Breast epithelium (tissue), 4 donors: ENCODE data around the gene MITD1. TPM values are rescaled to one million over a fixed set of nuclear protein-coding genes. Genes with fewer than 3 reads are reported as not detected.

Source experiments
- DNase-seq, 2 donors: peaks; one replicate each; pipeline ENCODE4 v3.0.0-alpha.2; 2019; ENCODE audit warnings: low spot score in 2 of 2
- H3K27ac ChIP-seq, 2 donors: fragments of 200-600 bp; sonication (generic) in 1 of 2; one replicate each; pipeline ENCODE4 v1.5.1; 2016 to 2019; ENCODE audit warnings: mild to moderate bottlenecking in 1 of 2
- H3K27me3 ChIP-seq, 2 donors: fragments of 200-600 bp; sonication (generic) in 1 of 2; one replicate each; pipeline versions ENCODE4 v1.5.1 to v1.6.0; 2017 to 2019; ENCODE audit warnings: control low read depth in 1 of 2, mild to moderate bottlenecking in 1 of 2
- H3K36me3 ChIP-seq: fragments of 200-600 bp; one replicate; pipeline ENCODE4 v1.5.1; 2019
- H3K4me1 ChIP-seq, 2 donors: fragments of 200-600 bp; sonication (generic); one replicate each; pipeline ENCODE4 v1.5.1; 2016 to 2019; ENCODE audit warnings: control low read depth in 1 of 2
- H3K4me3 ChIP-seq, 3 donors: fragments of 200-600 bp; sonication (generic); 1 replicate in 2 of 3; 2 replicates in 1 of 3; pipeline ENCODE4 v1.5.1; 2016 to 2019; ENCODE audit warnings: mild to moderate bottlenecking in 3 of 3, moderate library complexity in 2 of 3
- H3K9me3 ChIP-seq, 2 donors: fragments of 200-600 bp; sonication (generic) in 1 of 2; one replicate each; pipeline ENCODE4 v1.5.1; 2016 to 2019; ENCODE audit warnings: control low read depth in 1 of 2
- POLR2A ChIP-seq: fragments of 450-650 bp; IDR thresholded peaks from one replicate; pipeline ENCODE4 v1.6.1; 2016; ENCODE audit warnings: antibody characterized with exemption, mild to moderate bottlenecking, moderate library complexity
- POLR2AphosphoS5 ChIP-seq, 3 donors: sonication (generic); formaldehyde crosslinking; IDR thresholded peaks; one replicate each; pipeline ENCODE4 v1.6.1; 2017; ENCODE audit warnings: antibody characterized with exemption in 3 of 3
- intact Hi-C: fragments of 100-400 bp; cut with DNase I; formaldehyde crosslinking; loops from one replicate; pipeline ENCODE4 v1.15.1; 2023; ENCODE audit warnings: low total_unique reads
- total RNA-seq, 3 donors: library from RNA; depleted of rRNA; stranded (reverse); fragments of >200 nt; gene quantifications; one replicate each; pipeline ENCODE4 v1.1.0, GENCODE V29; 2016
- TF ChIP-seq, protein P1 (sequence below), 3 donors: fragments of 450-650 bp; IDR thresholded peaks; one replicate each; pipeline ENCODE4 v1.5.1; 2016 to 2017; ENCODE audit warnings: antibody characterized with exemption in 3 of 3, mild to moderate bottlenecking in 3 of 3, moderate library complexity in 3 of 3

The MITD1 gene
- total RNA-seq, 3 donors from 2014 or later, result 23.6 to 41.1 (median 33.3) TPM

DNA sequence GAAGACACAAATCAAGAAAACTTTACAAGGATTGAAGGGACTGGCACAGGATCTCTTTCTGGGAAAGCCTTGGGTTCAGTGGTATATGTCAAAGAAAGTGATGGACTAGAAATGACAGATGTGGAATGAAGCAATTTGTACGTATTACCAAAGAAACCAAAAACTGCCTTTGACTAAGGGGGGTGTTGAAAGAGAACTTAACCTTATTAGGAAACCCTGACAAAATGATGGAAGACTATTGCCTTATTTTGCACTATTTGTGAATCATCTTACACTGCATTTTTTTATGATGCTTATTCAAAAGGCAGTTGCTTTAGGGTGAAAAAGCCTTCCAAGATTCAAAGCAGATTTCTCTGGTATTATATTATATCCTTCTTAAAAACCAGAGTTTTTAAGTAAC lies 30.2 kb downstream of the MITD1 start:
- no peak for DNase-seq
- no peak overlapping the region for H3K4me3 ChIP-seq
- H3K27ac ChIP-seq, result no peak overlapping the region
- H3K36me3 ChIP-seq, result no peaks in the 10 kb centered on the region
- intact Hi-C loops, result no loop called here
- TF ChIP-seq POLR2AphosphoS5 (IDR thresholded peaks at IDR 0.05) (no peak), POLR2A (no peak)
- TF ChIP-seq, protein P1, sequence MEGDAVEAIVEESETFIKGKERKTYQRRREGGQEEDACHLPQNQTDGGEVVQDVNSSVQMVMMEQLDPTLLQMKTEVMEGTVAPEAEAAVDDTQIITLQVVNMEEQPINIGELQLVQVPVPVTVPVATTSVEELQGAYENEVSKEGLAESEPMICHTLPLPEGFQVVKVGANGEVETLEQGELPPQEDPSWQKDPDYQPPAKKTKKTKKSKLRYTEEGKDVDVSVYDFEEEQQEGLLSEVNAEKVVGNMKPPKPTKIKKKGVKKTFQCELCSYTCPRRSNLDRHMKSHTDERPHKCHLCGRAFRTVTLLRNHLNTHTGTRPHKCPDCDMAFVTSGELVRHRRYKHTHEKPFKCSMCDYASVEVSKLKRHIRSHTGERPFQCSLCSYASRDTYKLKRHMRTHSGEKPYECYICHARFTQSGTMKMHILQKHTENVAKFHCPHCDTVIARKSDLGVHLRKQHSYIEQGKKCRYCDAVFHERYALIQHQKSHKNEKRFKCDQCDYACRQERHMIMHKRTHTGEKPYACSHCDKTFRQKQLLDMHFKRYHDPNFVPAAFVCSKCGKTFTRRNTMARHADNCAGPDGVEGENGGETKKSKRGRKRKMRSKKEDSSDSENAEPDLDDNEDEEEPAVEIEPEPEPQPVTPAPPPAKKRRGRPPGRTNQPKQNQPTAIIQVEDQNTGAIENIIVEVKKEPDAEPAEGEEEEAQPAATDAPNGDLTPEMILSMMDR (IDR thresholded peaks at IDR 0.05), result no peak
- peaks cover 0 to 5% of the 10 kb centered on the region in 2 donors for H3K4me1 ChIP-seq
- H3K27me3 ChIP-seq, result no peaks in the 10 kb centered on the region
- no peaks in the 10 kb centered on the region for H3K9me3 ChIP-seq

DNA sequence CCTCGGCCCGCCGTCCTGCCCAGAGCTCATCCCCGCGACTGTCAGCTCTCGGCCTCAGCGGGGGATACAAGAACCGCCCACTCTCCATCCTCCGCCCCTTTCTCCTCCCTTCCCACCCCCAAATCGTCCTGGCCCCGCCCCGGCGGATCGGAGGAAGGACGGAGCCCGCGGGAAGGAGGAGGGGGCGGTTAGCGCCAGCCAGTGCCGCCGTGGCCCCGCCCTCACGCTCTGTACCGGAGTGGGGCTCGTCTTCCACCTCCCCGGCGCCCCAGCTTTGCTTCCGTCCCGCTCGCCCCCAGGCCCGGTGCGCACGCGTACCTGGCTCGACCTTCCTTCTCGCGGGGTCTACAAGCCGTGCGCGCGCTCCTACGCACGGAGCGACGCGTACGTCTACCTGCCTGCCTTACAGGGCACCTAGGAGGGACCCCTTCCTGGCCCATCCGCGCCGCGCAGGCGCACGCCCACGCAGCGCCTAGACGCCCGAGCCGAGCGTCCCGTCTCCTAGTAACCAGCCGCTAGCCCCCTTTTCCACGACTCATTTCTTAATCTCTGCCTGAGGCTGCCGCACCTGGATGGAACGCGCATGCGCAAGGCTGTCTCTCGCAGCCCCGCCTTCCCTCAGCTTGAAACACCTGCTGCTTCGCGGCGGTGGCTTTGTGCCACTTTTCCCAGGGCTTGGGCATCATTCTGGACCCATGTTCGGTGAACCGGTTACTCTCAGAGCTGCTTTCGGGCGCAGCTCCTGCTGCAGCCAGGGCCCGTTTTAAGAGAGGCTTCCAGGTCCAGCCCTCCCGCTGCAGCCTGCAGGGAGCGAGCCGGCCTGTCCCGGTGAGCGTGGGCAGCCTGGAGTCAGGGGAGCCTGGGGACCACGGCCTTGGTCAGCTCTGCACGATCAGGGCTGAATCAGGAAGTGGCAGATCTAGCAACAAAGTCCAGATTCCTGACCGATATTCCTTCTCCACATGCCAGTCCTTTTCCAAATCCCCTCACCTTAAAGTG lies 39.4 kb downstream of the MITD1 start, which contains the start of gene C2orf15:
Gene C2orf15, plus strand, starts transcription at position 598 of the 999 bp plus-strand sequence. CDS start 8,852 bp downstream, outside the sequence.
- intact Hi-C loops, result loop anchor here (10.0 kb wide), 1 partner anchor 1423 kb away; the partner anchor contains the start of gene PDCL3
- no peaks in the 10 kb centered on the region for H3K27me3 ChIP-seq
- H3K9me3 ChIP-seq, result no peaks in the 10 kb centered on the region
- peak within 1 kb of the TSS; percentile 95 to 96 for H3K27ac ChIP-seq
- DNase-seq, result peak; percentile 94 to 95
- H3K36me3 ChIP-seq, result no peaks in the 10 kb centered on the region
- H3K4me3 ChIP-seq, result peak within 1 kb of the TSS; percentile 83 to 96 (median 95)
- TF ChIP-seq POLR2AphosphoS5 (IDR thresholded peaks at IDR 0.05), result peak in 2 of 3 donors; percentile 8 to 64
- peak; percentile 56 for TF ChIP-seq POLR2A
- TF ChIP-seq, protein P1 (IDR thresholded peaks at IDR 0.05), result no peak
- peaks cover 0 to 6% of the 10 kb centered on the region in 2 donors for H3K4me1 ChIP-seq

DNA sequence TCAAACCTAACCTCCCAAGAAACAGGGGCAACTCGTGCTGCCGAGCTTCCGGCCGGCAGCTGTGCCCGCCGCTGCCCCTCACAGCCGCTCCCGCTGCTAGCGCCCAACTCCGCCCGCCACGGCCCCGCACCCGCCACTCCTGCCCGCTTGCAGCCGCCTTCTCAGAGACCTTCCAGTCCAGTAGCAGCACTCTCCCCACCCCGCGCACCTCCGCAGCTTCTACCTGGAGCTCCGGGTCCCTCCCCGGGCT lies 40.1 kb downstream of the MITD1 start:
- H3K9me3 ChIP-seq, result no peaks in the 10 kb centered on the region
- TF ChIP-seq, protein P1 (IDR thresholded peaks at IDR 0.05), result no peak
- DNase-seq, result no peak
- H3K27me3 ChIP-seq, result no peaks in the 10 kb centered on the region
- H3K27ac ChIP-seq, result peak overlapping the region; percentile 95 to 96
- H3K4me1 ChIP-seq, result peaks cover 0 to 6% of the 10 kb centered on the region in 2 donors
- H3K36me3 ChIP-seq, result no peaks in the 10 kb centered on the region
- intact Hi-C loops, result loop anchor here (10.0 kb wide), 1 partner anchor 1424 kb away; the partner anchor contains the start of gene PDCL3
- peak overlapping the region; percentile 83 to 96 (median 95) for H3K4me3 ChIP-seq

DNA sequence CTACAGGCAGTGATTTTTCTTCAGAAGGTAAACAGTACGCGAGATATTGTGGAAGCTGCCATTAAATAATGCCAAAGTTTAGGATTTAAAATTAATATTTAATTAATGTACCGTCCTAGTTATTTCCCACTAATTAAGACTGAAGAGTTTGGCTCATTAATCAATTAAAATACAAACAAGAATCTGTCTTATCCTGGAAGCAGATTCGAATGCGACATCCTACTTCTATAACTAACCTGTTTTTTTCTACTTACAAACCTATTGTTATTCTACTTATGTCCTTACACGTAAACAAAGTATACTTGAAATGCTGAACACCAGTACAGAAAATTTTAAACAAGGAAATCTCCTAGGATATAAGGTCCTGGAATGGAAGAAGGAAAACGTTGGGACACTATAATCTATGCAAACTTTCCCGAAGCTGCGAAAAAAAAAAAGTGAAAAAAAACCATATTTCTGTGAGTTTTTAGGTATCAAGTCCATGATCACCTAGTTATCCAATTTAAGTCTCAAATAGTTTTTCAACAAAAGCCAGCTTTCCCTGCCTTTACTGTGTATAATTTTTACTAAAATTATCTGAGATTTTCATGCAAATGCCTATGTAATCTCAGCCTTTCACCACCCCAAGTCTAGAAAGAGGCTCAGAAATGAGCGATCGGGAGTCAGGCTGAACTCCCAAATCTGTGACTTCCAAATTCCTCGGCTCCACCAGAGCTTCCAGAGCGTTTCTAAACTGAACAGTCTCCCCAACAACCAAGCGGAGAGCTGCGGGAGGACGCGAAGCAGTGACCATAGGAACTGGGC lies 40.6 kb downstream of the MITD1 start:
- Histone ChIP-seq H3K4me3 (peak overlapping the region; percentile 83 to 96 (median 95)), H3K36me3 (no peaks in the 10 kb centered on the region), H3K4me1 (peaks cover 0 to 6% of the 10 kb centered on the region in 2 donors), H3K27me3 (no peaks in the 10 kb centered on the region), H3K27ac (peak overlapping the region; percentile 95 to 96), H3K9me3 (no peaks in the 10 kb centered on the region)
- intact Hi-C loops, result loop anchor here (10.0 kb wide), 1 partner anchor 1425 kb away; the partner anchor contains the start of gene PDCL3
- DNase-seq, result no peak
- TF ChIP-seq POLR2AphosphoS5 (IDR thresholded peaks at IDR 0.05) (no peak), POLR2A (no peak)
- TF ChIP-seq, protein P1 (IDR thresholded peaks at IDR 0.05), result no peak
